ENCODE measurements around the gene GIMAP2.

- TF ChIP-seq EZH2 (IDR thresholded peaks at IDR 0.05; ENCODE audit: insufficient read depth, poor library complexity, severe bottlenecking) (no peak), EZH2phosphoT487 (IDR thresholded peaks at IDR 0.05; ENCODE audit: insufficient read depth, low read depth) (no peak)
These were observed 40.1 kb upstream of the GIMAP2 start for GRCh38 chr7:150645259-150646020.

Measured in GM23248 (cell line).